ENCODE results near the gene CPNE1. TPM values are rescaled to one million over a fixed set of nuclear protein-coding genes. Genes with fewer than 3 reads are reported as not detected.
A peak's percentile ranks its signal among the peaks of the same experiment; 100 is the strongest.

The CPNE1 gene
- total RNA-seq, 2 experiments from 2014 or later = 261 to 281 TPM

DNA sequence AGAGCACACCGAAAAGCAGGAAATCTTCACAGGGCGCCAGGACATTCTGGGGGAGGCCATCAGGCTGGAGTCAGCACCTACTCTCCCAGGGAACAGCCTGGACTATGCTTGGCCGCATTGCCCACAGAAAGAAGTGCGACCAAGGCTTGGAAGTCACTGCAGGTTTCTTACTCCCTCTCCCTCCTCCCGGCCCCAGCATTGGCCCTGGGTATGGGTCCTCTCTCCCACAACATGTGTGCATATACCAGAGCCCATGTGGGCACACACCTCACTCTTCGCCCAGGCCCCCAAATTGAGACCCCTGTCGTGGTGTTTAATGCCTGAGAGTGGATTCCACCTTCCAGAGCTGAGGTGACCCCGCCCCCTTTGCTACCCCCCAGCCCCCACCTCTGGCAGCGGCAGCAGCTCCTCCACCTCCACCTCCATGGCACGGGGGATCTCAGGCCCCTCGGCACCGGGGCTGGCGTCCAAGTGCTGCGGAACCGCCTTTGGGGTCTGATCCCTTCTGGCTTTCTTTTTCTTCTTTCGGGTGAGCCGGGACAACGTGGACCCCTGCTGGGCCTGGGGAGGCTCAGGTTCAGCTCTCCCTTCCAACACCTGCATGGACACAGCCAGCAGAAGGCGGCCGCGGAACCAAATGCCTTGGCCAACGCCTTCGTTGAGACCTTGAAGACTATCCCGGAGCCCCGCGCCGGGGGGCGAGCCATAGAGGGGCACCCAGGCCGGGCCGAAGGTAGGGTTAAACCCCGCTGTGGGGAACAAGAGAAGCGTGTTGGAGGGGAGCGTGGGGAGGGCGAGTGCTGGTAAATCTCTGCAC is 64.3 kb downstream of the CPNE1 start:
- H3K9me3 Mint-ChIP-seq = no peaks in the 10 kb centered on the region
- H3K27ac Mint-ChIP-seq = no peak overlapping the region
- peaks cover 7% of the 10 kb centered on the region for H3K4me1 Mint-ChIP-seq (ENCODE audit: low read depth)
- no peak for DNase-seq
- no peaks in the 10 kb centered on the region for H3K36me3 Mint-ChIP-seq (ENCODE audit: low read depth)
- intact Hi-C loops (cut with micrococcal nuclease) = loop anchor here (5.0 kb wide), 2 partner anchors 142 to 352 kb away; partner anchors contain the start of genes RBM39 and SCAND1
- peak overlapping the region; percentile 64 for H3K4me3 Mint-ChIP-seq
- CTCF ChIA-PET = interaction anchor here (0.5 to 1.8 kb wide), 11 partner anchors 9 to 393 kb away, joined by 3 to 9 read pairs (median 4); partner anchors contain the start of genes NFS1, ROMO1 and SCAND1
- H3K27me3 Mint-ChIP-seq (ENCODE audit: low read depth) = peaks cover 13% of the 10 kb centered on the region

DNA sequence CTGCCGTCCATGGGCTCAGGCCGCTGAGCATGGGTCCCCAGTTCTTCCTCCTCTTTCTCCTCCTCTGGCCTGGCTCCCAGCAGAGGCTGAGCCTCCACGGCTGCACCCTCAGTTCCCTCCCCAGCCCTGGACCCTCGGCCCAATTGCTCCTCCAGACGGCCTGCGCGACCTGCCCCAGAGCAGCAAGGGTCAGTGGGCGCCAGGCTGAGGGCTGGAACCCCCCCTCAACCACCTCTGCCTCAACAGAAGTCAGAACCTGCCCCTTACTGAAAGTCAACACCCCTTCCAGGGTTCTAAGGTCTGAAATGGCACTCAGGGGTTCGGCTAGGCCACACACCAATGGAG is 65.0 kb downstream of the CPNE1 start:
- intact Hi-C loops (cut with micrococcal nuclease) = loop anchor here (5.0 kb wide), 2 partner anchors 143 to 353 kb away; partner anchors contain the start of genes RBM39 and SCAND1

DNA sequence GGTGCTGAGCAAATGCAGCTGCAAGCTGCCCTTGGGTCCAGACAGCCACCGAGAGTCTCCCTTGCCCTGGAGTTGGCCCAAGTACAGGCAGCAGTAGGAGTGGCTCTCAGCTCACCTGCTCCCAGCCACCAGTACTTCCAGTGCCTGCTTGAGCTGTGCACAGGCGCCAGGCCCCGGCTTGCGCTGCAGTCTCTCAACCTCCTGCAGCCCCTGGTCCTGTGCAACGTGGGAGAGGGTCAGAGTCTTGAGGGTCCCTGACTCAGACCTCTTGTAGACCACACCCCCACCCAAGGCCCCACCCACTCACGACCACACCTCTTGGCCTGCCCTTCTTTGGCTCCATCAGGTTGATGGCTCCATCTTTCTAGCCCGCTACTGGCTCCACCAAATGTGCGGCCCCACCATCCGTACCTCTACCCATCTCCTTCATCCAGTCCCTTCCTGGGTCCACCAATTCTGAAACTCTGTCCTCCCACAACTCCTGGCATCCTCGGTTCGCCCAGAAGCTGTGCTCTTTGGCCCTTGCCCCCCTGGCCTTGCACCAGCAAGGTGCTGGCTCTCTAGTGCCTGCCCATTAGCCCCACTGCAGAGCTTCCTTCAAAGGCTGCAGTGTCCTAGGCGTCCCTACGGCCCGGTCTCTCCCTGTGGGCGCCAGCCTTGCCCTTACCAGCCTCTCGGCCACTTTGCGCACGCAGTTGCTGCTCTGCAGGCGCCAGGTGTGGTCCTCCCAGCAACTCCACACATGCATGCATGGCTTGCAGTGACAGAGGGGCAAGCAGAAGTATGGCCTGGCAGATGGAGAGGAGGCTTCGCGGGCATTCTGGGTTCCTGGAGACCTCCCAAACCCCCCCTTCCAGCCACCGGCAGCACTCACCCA is 65.6 kb downstream of the CPNE1 start:
- Mint-ChIP-seq H3K36me3 (ENCODE audit: low read depth) (no peaks in the 10 kb centered on the region), H3K4me1 (ENCODE audit: low read depth) (peaks cover 7% of the 10 kb centered on the region), H3K9me3 (no peaks in the 10 kb centered on the region), H3K27me3 (ENCODE audit: low read depth) (peaks cover 13% of the 10 kb centered on the region), H3K4me3 (no peak overlapping the region), H3K27ac (no peak overlapping the region)
- CTCF ChIA-PET = no interaction called here
- intact Hi-C loops (cut with micrococcal nuclease) = no loop called here
- no peak for DNase-seq

More for the DNA sequence above, 65.0 kb downstream of the CPNE1 start:
- Mint-ChIP-seq H3K4me3 (no peak overlapping the region), H3K27ac (no peak overlapping the region), H3K4me1 (ENCODE audit: low read depth) (peaks cover 7% of the 10 kb centered on the region), H3K27me3 (ENCODE audit: low read depth) (peaks cover 13% of the 10 kb centered on the region), H3K9me3 (no peaks in the 10 kb centered on the region), H3K36me3 (ENCODE audit: low read depth) (no peaks in the 10 kb centered on the region)
- no peak for DNase-seq
- CTCF ChIA-PET = interaction anchor here (1.8 kb wide), 1 partner anchor 17 kb away, joined by 5 read pairs; no protein-coding TSS in a partner anchor

DNA sequence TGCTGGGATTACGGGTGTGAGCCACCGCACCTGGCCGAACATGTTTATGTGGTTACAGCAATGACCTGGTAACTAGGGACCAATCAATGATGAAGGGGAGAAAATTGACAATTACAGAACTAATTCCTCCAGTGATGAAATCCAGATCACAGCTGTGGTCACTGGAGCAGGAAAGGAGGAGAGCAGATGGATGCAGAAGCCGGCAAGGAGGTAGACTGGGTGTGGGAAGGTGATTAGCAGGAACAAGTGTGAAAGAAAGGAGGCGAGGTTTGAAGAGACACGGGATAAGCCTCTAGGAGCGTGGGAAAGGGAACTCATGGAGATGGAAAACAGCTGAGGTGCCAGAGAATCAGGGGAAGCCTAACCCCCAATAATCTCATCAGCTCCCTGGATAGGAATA is 66.2 kb downstream of the CPNE1 start:
- Mint-ChIP-seq H3K4me1 (ENCODE audit: low read depth) (peaks cover 7% of the 10 kb centered on the region), H3K9me3 (no peaks in the 10 kb centered on the region), H3K27me3 (ENCODE audit: low read depth) (peaks cover 13% of the 10 kb centered on the region), H3K4me3 (no peak overlapping the region), H3K36me3 (ENCODE audit: low read depth) (no peaks in the 10 kb centered on the region), H3K27ac (no peak overlapping the region)
- DNase-seq = no peak
- intact Hi-C loops (cut with micrococcal nuclease) = no loop called here
- CTCF ChIA-PET = no interaction called here

DNA sequence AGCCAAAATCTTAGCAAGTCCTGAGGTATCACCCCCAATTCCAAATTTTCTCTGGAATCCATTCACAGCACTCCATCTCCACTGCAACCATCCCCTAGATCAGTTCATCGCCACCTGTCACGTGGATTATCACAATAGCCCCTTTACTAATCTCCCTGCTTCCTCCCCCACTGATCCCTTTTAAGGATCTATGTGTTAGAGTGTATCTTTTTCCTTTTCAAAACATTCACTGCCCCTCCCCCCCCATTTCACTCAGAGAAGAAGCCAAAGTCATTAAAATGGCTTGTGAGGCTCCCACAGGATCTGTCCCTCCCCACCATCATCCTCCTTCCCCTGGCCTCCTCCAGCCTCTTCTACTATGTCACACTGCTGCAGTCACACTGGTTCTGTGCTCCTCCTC is 67.5 kb downstream of the CPNE1 start:
- Mint-ChIP-seq H3K27me3 (ENCODE audit: low read depth) (peaks cover 11% of the 10 kb centered on the region), H3K36me3 (ENCODE audit: low read depth) (no peaks in the 10 kb centered on the region), H3K4me1 (ENCODE audit: low read depth) (peaks cover 7% of the 10 kb centered on the region), H3K27ac (no peak overlapping the region), H3K4me3 (no peak overlapping the region), H3K9me3 (no peaks in the 10 kb centered on the region)
- CTCF ChIA-PET = interaction anchor here (0.6 to 1.5 kb wide), 2 partner anchors 20 to 170 kb away, joined by 3 to 5 read pairs; no protein-coding TSS in a partner anchor
- no peak for DNase-seq
- intact Hi-C loops (cut with micrococcal nuclease) = no loop called here

DNA sequence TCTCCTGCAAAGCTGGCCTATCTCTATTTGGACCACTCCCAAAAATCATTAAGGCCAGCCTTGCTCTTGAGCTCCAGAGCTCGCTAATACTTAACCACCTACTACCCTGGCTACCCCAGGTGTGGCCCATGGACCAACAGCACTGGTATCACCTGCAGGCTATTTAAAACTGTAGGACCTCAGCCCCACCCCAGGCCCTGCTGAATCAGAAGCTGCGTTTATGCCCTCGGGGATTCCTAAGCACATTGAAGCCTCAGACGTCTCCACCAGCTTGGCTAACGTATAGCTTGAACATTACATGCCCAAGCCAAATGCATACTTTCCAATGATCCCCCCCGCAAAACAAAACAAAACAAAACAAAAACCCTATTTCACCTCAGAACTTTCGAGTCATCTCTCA is 68.8 kb downstream of the CPNE1 start:
- CTCF ChIA-PET = interaction anchor here (1.5 kb wide), 1 partner anchor 21 kb away, joined by 5 read pairs; no protein-coding TSS in a partner anchor
- H3K27ac Mint-ChIP-seq = no peak overlapping the region
- peaks cover 2% of the 10 kb centered on the region for H3K4me1 Mint-ChIP-seq (ENCODE audit: low read depth)
- DNase-seq = no peak
- no peak overlapping the region for H3K4me3 Mint-ChIP-seq
- no peaks in the 10 kb centered on the region for H3K36me3 Mint-ChIP-seq (ENCODE audit: low read depth)
- H3K9me3 Mint-ChIP-seq = no peaks in the 10 kb centered on the region
- H3K27me3 Mint-ChIP-seq (ENCODE audit: low read depth) = peaks cover 4% of the 10 kb centered on the region
- intact Hi-C loops (cut with micrococcal nuclease) = no loop called here

DNA sequence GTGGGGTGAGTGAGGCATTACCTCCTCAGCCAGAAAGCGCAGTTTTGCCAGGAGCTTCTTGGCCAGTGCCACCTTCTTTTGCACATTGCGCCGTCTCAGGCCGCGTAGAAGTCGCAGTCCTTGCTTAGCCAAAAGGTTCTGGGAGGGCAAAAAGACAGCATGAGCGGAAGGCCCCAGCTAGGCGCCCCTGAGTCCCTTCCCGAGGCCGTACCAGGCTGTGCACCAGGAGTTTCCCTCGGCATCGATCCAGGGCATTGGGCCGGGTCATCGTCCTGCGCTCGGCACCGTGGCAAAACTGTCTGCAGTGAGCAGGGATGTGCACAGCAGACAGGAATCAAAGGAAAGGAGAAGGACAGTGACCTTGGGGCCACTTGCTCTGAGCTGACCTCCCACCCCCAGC is 69.2 kb downstream of the CPNE1 start:
- Mint-ChIP-seq H3K27ac (no peak overlapping the region), H3K36me3 (ENCODE audit: low read depth) (no peaks in the 10 kb centered on the region), H3K9me3 (no peaks in the 10 kb centered on the region), H3K27me3 (ENCODE audit: low read depth) (no peaks in the 10 kb centered on the region), H3K4me3 (no peak overlapping the region), H3K4me1 (ENCODE audit: low read depth) (no peaks in the 10 kb centered on the region)
- CTCF ChIA-PET = interaction anchor here (0.5 to 1.5 kb wide), 2 partner anchors 21 to 51 kb away, joined by 3 to 5 read pairs; no protein-coding TSS in a partner anchor
- DNase-seq = no peak
- intact Hi-C loops (cut with micrococcal nuclease) = no loop called here

DNA sequence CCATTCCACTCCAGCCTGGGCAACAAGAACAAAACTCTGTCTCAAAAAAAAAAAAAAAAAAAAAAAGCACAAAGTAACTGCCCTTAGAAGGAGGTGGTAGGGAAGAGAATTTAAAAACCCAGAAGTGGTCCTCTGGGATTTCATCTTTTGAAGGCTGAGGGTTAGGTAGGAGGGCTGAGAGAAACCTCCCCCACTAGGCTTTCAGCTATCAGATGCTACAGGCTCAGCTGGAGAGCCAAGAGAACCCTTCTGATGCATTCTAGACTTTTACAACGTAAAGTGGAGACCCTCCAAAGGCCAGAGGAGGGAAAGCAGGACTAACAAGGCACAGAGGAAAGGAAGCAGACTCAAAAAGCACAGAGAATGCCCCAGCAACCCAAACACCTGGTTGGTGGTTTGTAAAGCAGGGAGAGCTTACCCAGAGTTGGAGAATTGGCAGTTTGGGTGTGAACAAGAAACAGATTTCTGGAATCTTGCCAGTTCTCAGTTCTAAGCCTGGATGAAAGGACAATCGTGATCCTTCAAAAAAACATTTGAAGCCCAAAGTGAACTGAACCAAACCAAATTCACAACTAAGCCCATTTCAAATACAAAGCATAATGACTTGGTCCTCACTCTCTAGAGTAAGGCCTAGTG is 72.2 kb downstream of the CPNE1 start:
- Mint-ChIP-seq H3K27me3 (ENCODE audit: low read depth) (no peaks in the 10 kb centered on the region), H3K4me3 (no peak overlapping the region), H3K27ac (no peak overlapping the region), H3K36me3 (ENCODE audit: low read depth) (no peaks in the 10 kb centered on the region), H3K4me1 (ENCODE audit: low read depth) (no peaks in the 10 kb centered on the region), H3K9me3 (no peaks in the 10 kb centered on the region)
- intact Hi-C loops (cut with micrococcal nuclease) = no loop called here
- no peak for DNase-seq
- CTCF ChIA-PET = interaction anchor here (0.6 kb wide), 1 partner anchor 899 kb away, joined by 3 read pairs; no protein-coding TSS in a partner anchor

DNA sequence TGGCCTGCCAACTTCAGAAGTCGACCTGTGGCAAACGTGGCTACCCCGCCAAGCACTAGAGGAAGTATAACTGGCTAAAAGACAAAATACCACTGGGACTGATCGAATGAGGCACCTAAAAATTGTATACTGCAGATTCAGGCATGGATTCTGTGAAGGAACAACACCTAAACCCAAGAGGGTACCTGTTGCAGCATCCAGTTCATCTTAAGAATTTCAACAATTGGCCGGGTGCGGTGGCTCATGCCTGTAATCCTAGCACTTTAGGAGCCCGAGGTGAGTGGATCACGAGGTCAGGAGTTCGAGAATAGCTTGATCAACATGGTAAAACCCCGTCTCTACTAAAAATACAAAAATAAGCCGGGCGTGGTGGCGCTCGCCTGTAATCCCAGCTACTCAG is 76.3 kb downstream of the CPNE1 start:
- no peak for DNase-seq
- Mint-ChIP-seq H3K4me1 (ENCODE audit: low read depth) (no peaks in the 10 kb centered on the region), H3K27me3 (ENCODE audit: low read depth) (no peaks in the 10 kb centered on the region), H3K9me3 (no peaks in the 10 kb centered on the region), H3K4me3 (no peak overlapping the region), H3K27ac (no peak overlapping the region), H3K36me3 (ENCODE audit: low read depth) (no peaks in the 10 kb centered on the region)
- intact Hi-C loops (cut with micrococcal nuclease) = no loop called here
- CTCF ChIA-PET = no interaction called here

DNA sequence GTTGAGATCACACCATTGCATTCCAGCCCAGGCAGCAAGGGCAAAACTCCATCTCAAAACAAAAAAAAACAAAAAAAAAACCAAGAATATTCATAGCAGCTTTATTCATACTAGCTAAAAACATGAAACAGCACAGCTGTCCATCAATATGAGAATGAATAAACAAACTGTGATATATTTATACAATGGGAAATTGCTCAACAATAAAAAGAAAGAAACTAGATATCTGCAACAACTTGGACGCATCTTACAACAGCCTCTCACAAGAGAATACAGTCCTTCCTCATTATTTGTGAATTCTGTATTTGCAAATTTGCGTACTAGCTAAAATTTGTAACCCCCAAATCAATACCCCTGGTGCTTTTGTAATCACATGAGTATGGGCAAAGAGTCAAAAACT is 77.3 kb downstream of the CPNE1 start:
- no peak overlapping the region for H3K27ac Mint-ChIP-seq
- H3K27me3 Mint-ChIP-seq (ENCODE audit: low read depth) = no peaks in the 10 kb centered on the region
- H3K4me1 Mint-ChIP-seq (ENCODE audit: low read depth) = no peaks in the 10 kb centered on the region
- intact Hi-C loops (cut with micrococcal nuclease) = no loop called here
- no peaks in the 10 kb centered on the region for H3K36me3 Mint-ChIP-seq (ENCODE audit: low read depth)
- no peaks in the 10 kb centered on the region for H3K9me3 Mint-ChIP-seq
- CTCF ChIA-PET = interaction anchor here (0.6 kb wide), 1 partner anchor 131 kb away, joined by 3 read pairs; no protein-coding TSS in a partner anchor
- no peak for DNase-seq
- H3K4me3 Mint-ChIP-seq = no peak overlapping the region

DNA sequence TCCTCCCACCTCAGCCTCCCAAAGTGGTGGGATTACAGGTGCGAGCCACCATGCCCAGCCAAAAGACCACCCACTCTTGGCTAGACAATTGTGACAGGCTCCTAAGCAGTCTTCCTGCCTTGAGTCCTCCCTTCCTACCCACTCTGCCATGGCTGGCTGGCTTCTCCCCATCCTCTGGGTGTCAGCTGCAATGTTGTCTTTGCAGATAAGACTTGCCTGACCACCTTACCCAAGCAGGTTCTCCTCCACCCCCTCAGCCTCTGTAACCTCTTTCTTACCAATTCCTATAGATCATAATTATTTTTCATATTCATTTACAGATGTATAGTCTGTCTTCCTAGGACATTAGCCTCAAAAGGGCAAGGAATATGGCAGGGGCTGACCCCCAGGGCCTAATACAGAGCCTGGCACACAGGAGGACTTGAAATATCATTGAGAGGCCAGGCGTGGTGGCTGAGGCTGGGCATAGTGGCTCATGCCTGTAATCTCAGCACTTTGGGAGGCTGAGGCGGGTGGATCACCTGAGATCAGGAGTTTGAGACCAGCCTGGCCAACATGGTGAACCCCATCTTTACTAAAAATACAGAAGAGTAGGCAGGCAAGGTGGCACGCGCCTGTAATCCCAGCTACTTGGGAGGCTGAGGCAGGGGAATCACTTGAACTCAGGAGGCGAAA is 77.8 kb downstream of the CPNE1 start:
- CTCF ChIA-PET = no interaction called here
- peaks cover 1% of the 10 kb centered on the region for H3K9me3 Mint-ChIP-seq

More for the DNA sequence above, 77.8 kb downstream of the CPNE1 start:
- H3K4me1 Mint-ChIP-seq (ENCODE audit: low read depth) = no peaks in the 10 kb centered on the region
- no peak for DNase-seq
- intact Hi-C loops (cut with micrococcal nuclease) = no loop called here
- H3K27me3 Mint-ChIP-seq (ENCODE audit: low read depth) = no peaks in the 10 kb centered on the region
- H3K36me3 Mint-ChIP-seq (ENCODE audit: low read depth) = no peaks in the 10 kb centered on the region
- H3K27ac Mint-ChIP-seq = no peak overlapping the region
- no peak overlapping the region for H3K4me3 Mint-ChIP-seq
